A549 (cell line): ENCODE data around the gene MEG3. TPM values are rescaled to one million over a fixed set of nuclear protein-coding genes. Genes with fewer than 3 reads are reported as not detected.

Experiments
- ATAC-seq, 2 experiments: fragments of 200-7000 bp in 1 of 2; fragments of >200 bp in 1 of 2; cut with Nextera tagmentation in 1 of 2; cut with Tn5 transposase in 1 of 2; 3 replicates each; pipeline versions ENCODE4 v1.8.0 to v1.9.1; 2018 to 2020; ENCODE audit warnings: mild to moderate bottlenecking in 1 of 2, moderate library complexity in 1 of 2
- CTCF ChIA-PET: fragments of 300-600 bp; sonication (Branson Sonifier 250); formaldehyde crosslinking; extraction: SDS; loops from one replicate; lab custom pipeline; 2021; ENCODE audit warnings: antibody characterized with exemption, inconsistent platforms; lab: Yijun Ruan, JAX
- POLR2A ChIA-PET: fragments of 350-600 bp; formaldehyde crosslinking; extraction: SDS; loops from one replicate; lab custom pipeline; 2021; ENCODE audit warnings: antibody characterized with exemption, inconsistent platforms; lab: Yijun Ruan, JAX
- DNase-seq, 2 experiments: peaks; one replicate each; pipeline versions ENCODE4 v3.0.0 to v3.0.0-alpha.2; 2011 to 2016; ENCODE audit warnings: low read depth in 1 of 2, low spot score in 1 of 2
- FAIRE-seq: peaks from 2 replicates; lab custom pipeline; 2011; peaks lifted over from hg19 to GRCh38; lab: Jason Lieb, UNC
- H3K27ac ChIP-seq, 2 experiments: fragments of >200 bp; sonication (Bioruptor Twin); formaldehyde crosslinking; 3 replicates each; pipeline ENCODE4 v1.5.1; 2016 to 2017
- H3K4me1 ChIP-seq: fragments of >200 bp; sonication (Bioruptor Twin); formaldehyde crosslinking; 3 replicates; pipeline ENCODE4 v1.6.1; 2016
- H3K4me2 ChIP-seq: fragments of >200 bp; sonication (Bioruptor Twin); formaldehyde crosslinking; 3 replicates; pipeline ENCODE4 v1.6.1; 2016
- H3K4me3 ChIP-seq: fragments of >200 bp; sonication (Bioruptor Twin); formaldehyde crosslinking; 3 replicates; pipeline ENCODE4 v1.5.1; 2016
- H3K9me3 ChIP-seq: fragments of >200 bp; sonication (Bioruptor Twin); formaldehyde crosslinking; 3 replicates; pipeline ENCODE4 v1.6.1; 2016
- ATOH8 ChIP-seq: fragments of 250-450 bp; sonication (Bioruptor Pico); IDR thresholded peaks from 2 replicates; pipeline ENCODE4 v1.5.0; 2020; ENCODE audit warnings: low read depth, mild to moderate bottlenecking, moderate library complexity
- BHLHE40 ChIP-seq: IDR thresholded peaks from 2 replicates; pipeline ENCODE4 v1.6.1; 2012; ENCODE audit warnings: low read depth, low read length, inconsistent platforms
- CBX2 ChIP-seq: fragments of 200-600 bp; sonication (generic); IDR thresholded peaks from 2 replicates; pipeline ENCODE4 v1.6.1; 2016; ENCODE audit warnings: low read depth, mild to moderate bottlenecking, borderline replicate concordance
- CEBPB ChIP-seq, 2 experiments: fragments of >200 bp in 1 of 2; sonication (Bioruptor Twin) in 1 of 2; formaldehyde crosslinking in 1 of 2; IDR thresholded peaks; 2 replicates each; pipeline ENCODE4 v1.6.1; 2012 to 2016
- CTCF ChIP-seq: fragments of >200 bp; sonication (Bioruptor Twin); formaldehyde crosslinking; IDR thresholded peaks from 3 replicates; pipeline ENCODE4 v1.5.1; 2016
- E2F6 ChIP-seq: IDR thresholded peaks from 2 replicates; pipeline ENCODE4 v1.6.1; 2012; ENCODE audit warnings: low read depth, borderline replicate concordance
- EHMT2 ChIP-seq: fragments of 200-600 bp; sonication (generic); IDR thresholded peaks from 2 replicates; pipeline ENCODE4 v1.6.1; 2016; ENCODE audit warnings: antibody characterized with exemption, low read depth, mild to moderate bottlenecking, moderate library complexity
- ELK1 ChIP-seq: fragments of 150-350 bp; IDR thresholded peaks from 2 replicates; pipeline ENCODE4 v1.6.1; 2014; ENCODE audit warnings: low read depth, mild to moderate bottlenecking, low read length
- EP300 ChIP-seq, 2 experiments: fragments of >200 bp; sonication (Bioruptor Twin); formaldehyde crosslinking; IDR thresholded peaks; 2 replicates in 1 of 2; 3 replicates in 1 of 2; pipeline ENCODE4 v1.6.1; 2016 to 2017
- ESRRA ChIP-seq: fragments of 150-350 bp; IDR thresholded peaks from 2 replicates; pipeline ENCODE4 v1.6.1; 2014; ENCODE audit warnings: mild to moderate bottlenecking, low read length, borderline replicate concordance
- FOSL2 ChIP-seq, 2 experiments: fragments of 450-650 bp in 1 of 2; fragments of >200 bp in 1 of 2; sonication (Bioruptor Twin) in 1 of 2; formaldehyde crosslinking; IDR thresholded peaks; 2 replicates each; pipeline versions ENCODE4 v1.5.0 to v1.6.1; 2016 to 2020; ENCODE audit warnings: mild to moderate bottlenecking in 1 of 2, moderate library complexity in 1 of 2
- FOXS1 ChIP-seq: fragments of 250-450 bp; sonication (Bioruptor Pico); IDR thresholded peaks from 2 replicates; pipeline ENCODE4 v1.5.0; 2020; ENCODE audit warnings: mild to moderate bottlenecking, moderate library complexity
- GATA3 ChIP-seq: IDR thresholded peaks from 2 replicates; pipeline ENCODE4 v1.6.1; 2012; ENCODE audit warnings: borderline replicate concordance
- HDAC2 ChIP-seq: fragments of 200-600 bp; sonication (generic); IDR thresholded peaks from 2 replicates; pipeline ENCODE4 v1.6.1; 2016
- HMGXB4 ChIP-seq: fragments of 250-450 bp; sonication (Bioruptor Pico); IDR thresholded peaks from 2 replicates; pipeline ENCODE4 v1.5.0; 2021; ENCODE audit warnings: mild to moderate bottlenecking, moderate library complexity, borderline replicate concordance
- HOXA7 ChIP-seq: fragments of 250-450 bp; sonication (Bioruptor Pico); IDR thresholded peaks from 2 replicates; pipeline ENCODE4 v1.5.0; 2020; ENCODE audit warnings: mild to moderate bottlenecking, moderate library complexity
- HOXB13 ChIP-seq: fragments of 250-450 bp; sonication (Bioruptor Pico); IDR thresholded peaks from 2 replicates; pipeline ENCODE4 v1.5.0; 2020; ENCODE audit warnings: low read depth, mild to moderate bottlenecking, moderate library complexity
- HOXB5 ChIP-seq: fragments of 250-450 bp; sonication (Bioruptor Pico); IDR thresholded peaks from 2 replicates; pipeline ENCODE4 v1.5.0; 2020; ENCODE audit warnings: mild to moderate bottlenecking, moderate library complexity
- MAZ ChIP-seq: fragments of 150-350 bp; IDR thresholded peaks from 2 replicates; pipeline ENCODE4 v1.6.1; 2014; ENCODE audit warnings: antibody characterized with exemption, low read depth, low read length, borderline replicate concordance
- NFE2L2 ChIP-seq: fragments of 150-350 bp; conservative IDR thresholded peaks from 2 replicates; pipeline ENCODE4 v1.6.1; 2014; ENCODE audit warnings: low read length
- NPAS2 ChIP-seq: fragments of 250-450 bp; sonication (Bioruptor Pico); IDR thresholded peaks from 2 replicates; pipeline ENCODE4 v1.8.0; 2022; ENCODE audit warnings: mild to moderate bottlenecking, moderate library complexity, borderline replicate concordance
- PBX3 ChIP-seq: IDR thresholded peaks from 2 replicates; pipeline ENCODE4 v1.6.1; 2012
- PHF8 ChIP-seq: fragments of 200-600 bp; sonication (generic); IDR thresholded peaks from 2 replicates; pipeline ENCODE4 v1.6.1; 2016; ENCODE audit warnings: low read depth, mild to moderate bottlenecking, antibody characterized with exemption, moderate library complexity, borderline replicate concordance
- POLR2A ChIP-seq: IDR thresholded peaks from 2 replicates; pipeline ENCODE4 v1.6.1; 2012; ENCODE audit warnings: mild to moderate bottlenecking, low read length
- RFX5 ChIP-seq: fragments of 450-650 bp; IDR thresholded peaks from 2 replicates; pipeline ENCODE4 v1.7.1; 2014; ENCODE audit warnings: antibody characterized with exemption, mild to moderate bottlenecking, moderate library complexity
- SMC3 ChIP-seq: fragments of >200 bp; sonication (Bioruptor Twin); formaldehyde crosslinking; IDR thresholded peaks from 3 replicates; pipeline ENCODE4 v1.6.1; 2018; ENCODE audit warnings: inconsistent platforms
- TFCP2L1 ChIP-seq: fragments of 250-450 bp; sonication (Bioruptor Pico); IDR thresholded peaks from 2 replicates; pipeline ENCODE4 v1.5.0; 2021; ENCODE audit warnings: mild to moderate bottlenecking
- TP53 ChIP-seq: fragments of 250-450 bp; sonication (Bioruptor Pico); IDR thresholded peaks from 2 replicates; pipeline ENCODE4 v1.5.0; 2021; ENCODE audit warnings: mild to moderate bottlenecking, moderate library complexity
- ZC3H11A ChIP-seq: fragments of 450-650 bp; IDR thresholded peaks from 2 replicates; pipeline ENCODE4 v1.6.1; 2014; ENCODE audit warnings: antibody characterized with exemption, mild to moderate bottlenecking
- WGBS: methylation state at CpG from one replicate; pipeline ENCODE4 v1.1.6; 2017; ENCODE audit errors: missing lambda C conversion rate; 5-methylcytosine and 5-hydroxymethylcytosine counted together
- polyA plus RNA-seq, 4 experiments: library from polyadenylated mRNA; depleted of rRNA in 3 of 4; stranded (reverse); fragments of >200 nt; fragmentation: RNase III in 1 of 4; extraction: RNeasy Plus Mini Kit Qiagen cat#74134 plus additional on column Dnase treatment in 1 of 4; gene quantifications; 2 replicates in 3 of 4; 3 replicates in 1 of 4; pipeline ENCODE4 v1.2.3, GENCODE V29; 2011 to 2017

The MEG3 gene
- polyA plus RNA-seq, 2 of the 4 experiments (the other 2 are of a cell fraction): 27.0 to 56.7 TPM

- Histone ChIP-seq H3K4me3 (no peak overlapping the region), H3K27ac (0 out of 6 replicates have a peak overlapping the region, but pooled peaks of 1 of the 2 experiments have one; percentile 2), H3K9me3 (no peaks in the 10 kb centered on the region), H3K4me2 (no peak overlapping the region), H3K4me1 (peaks cover 11% of the 10 kb centered on the region; the same call in 1 of the 3 replicates)
- no peak for FAIRE-seq
- TF ChIP-seq BHLHE40 (no peak), ZC3H11A (no peak), CBX2 (no peak), HOXB5 (CRISPR knock-in tag) (no peak), NPAS2 (no peak), HOXB13 (no peak), HDAC2 (no peak), PBX3 (no peak), TFCP2L1 (CRISPR knock-in tag) (no peak), FOXS1 (CRISPR knock-in tag) (no peak), EP300 (IDR thresholded peaks at IDR 0.05) (no peak), PHF8 (no peak), ELK1 (no peak), GATA3 (no peak), EHMT2 (no peak), E2F6 (no peak), TP53 (no peak), ESRRA (no peak), SMC3 (no peak), HOXA7 (CRISPR knock-in tag) (no peak)
- ChIA-PET POLR2A (no interaction called here), CTCF (interaction anchor here (0.9 to 1.6 kb wide), 7 partner anchors 8 to 786 kb away, joined by 3 to 7 read pairs (median 5); no protein-coding TSS in a partner anchor)
- 53% methylated on average over 8 of the region's 8 CpGs for WGBS
- DNase-seq: no peak
- peak in 1 of 2 experiments; percentile 61; a peak in 2 of 6 replicates for ATAC-seq
These were observed 16.9 kb downstream of the MEG3 start for GRCh38 chr14:100842799-100843198.

GRCh38 chr14:100844082-100844408, 18.1 kb downstream of the MEG3 start:
- ChIA-PET CTCF (interaction anchor here (1.2 kb wide), 1 partner anchor 8 kb away, joined by 3 read pairs; no protein-coding TSS in a partner anchor), POLR2A (interaction anchor here (0.5 to 0.6 kb wide), 2 partner anchors 150 to 783 kb away, joined by 3 read pairs; no protein-coding TSS in a partner anchor)
- DNase-seq: no peak
- no peak for ATAC-seq
- Histone ChIP-seq H3K9me3 (no peaks in the 10 kb centered on the region), H3K4me3 (no peak overlapping the region), H3K4me2 (no peak overlapping the region), H3K27ac (no peak overlapping the region), H3K4me1 (peaks cover 11% of the 10 kb centered on the region; the same call in 1 of the 3 replicates)
- WGBS: 82% methylated on average over 4 of the region's 4 CpGs
- FAIRE-seq: no peak
- TF ChIP-seq HMGXB4 (CRISPR knock-in tag): no peak
- TF ChIP-seq CTCF: no peak
- no peak for TF ChIP-seq HOXB13
- TF ChIP-seq PBX3: no peak
- TF ChIP-seq MAZ: no peak
- TF ChIP-seq CEBPB (IDR thresholded peaks at IDR 0.05): no peak
- no peak for TF ChIP-seq RFX5
- no peak for TF ChIP-seq POLR2A
- TF ChIP-seq ATOH8 (CRISPR knock-in tag): no peak
- TF ChIP-seq NFE2L2: no peak
- no peak for TF ChIP-seq FOSL2 (IDR thresholded peaks at IDR 0.05)
- no peak for TF ChIP-seq FOSL2 (CRISPR knock-in tag; IDR thresholded peaks at IDR 0.05)
- no peak for TF ChIP-seq HOXA7 (CRISPR knock-in tag)
